OCI-LY1 (cell line): ENCODE data around the gene CGAS.

Experiments
- H2AFZ ChIP-seq: fragments of 200-600 bp; sonication (generic), shearing (Covaris generic); 2 replicates; pipeline ENCODE4 v1.6.0; 2014; ENCODE audit warnings: antibody characterized with exemption, mild to moderate bottlenecking, low read length
- H3F3A ChIP-seq: fragments of 200-600 bp; sonication (generic), shearing (Covaris generic); 2 replicates; pipeline ENCODE4 v1.6.0; 2014; ENCODE audit warnings: mild to moderate bottlenecking, antibody characterized with exemption, low read length, moderate library complexity; ENCODE audit not compliant: insufficient read depth
- H3K27ac ChIP-seq: fragments of 200-600 bp; sonication (generic); 2 replicates; pipeline ENCODE4 v1.5.1; 2014; ENCODE audit warnings: low read length, mixed run types, mild to moderate bottlenecking, low read depth; ENCODE audit not compliant: poor library complexity, severe bottlenecking
- H3K27me3 ChIP-seq: fragments of 200-600 bp; sonication (generic); 2 replicates; pipeline ENCODE4 v1.6.0; 2014; ENCODE audit warnings: antibody characterized with exemption, mild to moderate bottlenecking, low read length, moderate library complexity; ENCODE audit not compliant: insufficient read depth
- H3K36me3 ChIP-seq: fragments of 200-600 bp; sonication (generic); 2 replicates; pipeline ENCODE4 v1.6.1; 2014; ENCODE audit warnings: mild to moderate bottlenecking, antibody characterized with exemption, low read length, moderate library complexity, mixed read lengths; ENCODE audit not compliant: insufficient read depth
- H3K4me1 ChIP-seq: fragments of 200-600 bp; sonication (generic); 2 replicates; pipeline ENCODE4 v1.5.1; 2014; ENCODE audit warnings: mild to moderate bottlenecking, low read length, moderate library complexity; ENCODE audit not compliant: insufficient read depth, severe bottlenecking
- H3K4me2 ChIP-seq: fragments of 200-600 bp; sonication (generic), shearing (Covaris generic); 2 replicates; pipeline ENCODE4 v1.6.1; 2014; ENCODE audit warnings: low read length
- H3K4me3 ChIP-seq: fragments of 200-600 bp; sonication (generic); 2 replicates; pipeline ENCODE4 v1.5.1; 2014; ENCODE audit warnings: low read length, low read depth, mild to moderate bottlenecking, mixed read lengths; ENCODE audit not compliant: poor library complexity, severe bottlenecking
- H3K79me2 ChIP-seq: fragments of 200-600 bp; shearing (Covaris generic); 2 replicates; pipeline ENCODE4 v1.6.1; 2016; ENCODE audit warnings: mixed run types, low read length, mixed read lengths; ENCODE audit not compliant: insufficient read depth
- H3K9ac ChIP-seq: fragments of 200-600 bp; sonication (generic), shearing (Covaris generic); 2 replicates; pipeline ENCODE4 v1.6.1; 2014; ENCODE audit warnings: mild to moderate bottlenecking, low read length, mixed read lengths
- H3K9me2 ChIP-seq: fragments of 200-600 bp; sonication (generic), shearing (Covaris generic); 2 replicates; pipeline ENCODE4 v1.6.1; 2014; ENCODE audit warnings: low read depth, mild to moderate bottlenecking, low read length, mixed read lengths
- H3K9me3 ChIP-seq: fragments of 200-600 bp; shearing (Covaris generic); 2 replicates; pipeline ENCODE4 v1.6.1; 2014; ENCODE audit warnings: low read length, mixed read lengths
- H4K20me1 ChIP-seq: fragments of 200-600 bp; sonication (generic), shearing (Covaris generic); 2 replicates; pipeline ENCODE4 v1.6.0; 2016; ENCODE audit warnings: mild to moderate bottlenecking, low read length; ENCODE audit not compliant: insufficient read depth
- CTCF ChIP-seq: fragments of 200-600 bp; sonication (generic), shearing (Covaris generic); IDR thresholded peaks from 2 replicates; pipeline ENCODE4 v1.5.1; 2017; ENCODE audit warnings: mild to moderate bottlenecking, antibody characterized with exemption, low read length, moderate library complexity, mixed read lengths
- EZH2 ChIP-seq: fragments of 200-600 bp; sonication (generic), shearing (Covaris generic); IDR thresholded peaks from 2 replicates; pipeline ENCODE4 v1.8.0; 2017; ENCODE audit warnings: borderline replicate concordance, mixed run types, mild to moderate bottlenecking, antibody characterized with exemption, low read length, moderate library complexity, mixed read lengths

The CGAS gene

GRCh38 chr6:73391675-73392074, 60.4 kb downstream of the CGAS start:
- H3F3A ChIP-seq = no peaks in the 10 kb centered on the region
- H3K27ac ChIP-seq = no peak overlapping the region
- peaks cover 11% of the 10 kb centered on the region for H3K4me1 ChIP-seq
- no peak for TF ChIP-seq EZH2
- no peak for TF ChIP-seq CTCF
- H3K9me3 ChIP-seq = no peaks in the 10 kb centered on the region
- H3K4me2 ChIP-seq = no peak overlapping the region
- no peaks in the 10 kb centered on the region for H4K20me1 ChIP-seq
- no peak overlapping the region for H2AFZ ChIP-seq
- H3K36me3 ChIP-seq = no peaks in the 10 kb centered on the region
- no peaks in the 10 kb centered on the region for H3K9me2 ChIP-seq
- no peaks in the 10 kb centered on the region for H3K79me2 ChIP-seq
- H3K27me3 ChIP-seq = no peaks in the 10 kb centered on the region
- no peak overlapping the region for H3K4me3 ChIP-seq
- H3K9ac ChIP-seq = no peak overlapping the region

DNA sequence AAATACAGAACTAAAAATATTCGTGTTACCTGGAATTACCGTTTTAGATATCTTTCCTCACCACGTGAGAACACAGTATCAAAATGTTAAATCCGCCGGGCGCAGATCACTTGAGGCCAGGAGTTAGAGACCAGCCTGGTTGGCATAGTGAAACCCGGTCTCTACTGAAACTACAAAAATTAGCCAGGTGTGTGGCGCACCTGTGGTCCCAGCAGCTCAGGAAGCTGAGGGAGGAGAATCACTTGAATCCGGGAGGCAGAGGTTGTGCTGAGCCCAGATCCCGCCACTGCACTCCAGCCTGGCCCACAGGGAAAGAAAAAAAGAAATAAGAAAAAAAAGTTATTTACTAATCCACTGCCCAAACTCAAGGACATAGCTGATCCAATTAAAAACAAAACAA, 62.2 kb downstream of the CGAS start:
- no peak overlapping the region for H3K4me3 ChIP-seq
- H3K4me2 ChIP-seq = no peak overlapping the region
- no peak overlapping the region for H3K27ac ChIP-seq
- H3K27me3 ChIP-seq = no peaks in the 10 kb centered on the region
- no peaks in the 10 kb centered on the region for H3K36me3 ChIP-seq
- H3K9me3 ChIP-seq = no peaks in the 10 kb centered on the region
- no peaks in the 10 kb centered on the region for H3F3A ChIP-seq
- no peak overlapping the region for H3K9ac ChIP-seq
- peaks cover 11% of the 10 kb centered on the region for H3K4me1 ChIP-seq
- H3K9me2 ChIP-seq = no peaks in the 10 kb centered on the region
- H4K20me1 ChIP-seq = no peaks in the 10 kb centered on the region
- TF ChIP-seq CTCF = no peak
- TF ChIP-seq EZH2 = no peak
- no peak overlapping the region for H2AFZ ChIP-seq
- no peaks in the 10 kb centered on the region for H3K79me2 ChIP-seq

DNA sequence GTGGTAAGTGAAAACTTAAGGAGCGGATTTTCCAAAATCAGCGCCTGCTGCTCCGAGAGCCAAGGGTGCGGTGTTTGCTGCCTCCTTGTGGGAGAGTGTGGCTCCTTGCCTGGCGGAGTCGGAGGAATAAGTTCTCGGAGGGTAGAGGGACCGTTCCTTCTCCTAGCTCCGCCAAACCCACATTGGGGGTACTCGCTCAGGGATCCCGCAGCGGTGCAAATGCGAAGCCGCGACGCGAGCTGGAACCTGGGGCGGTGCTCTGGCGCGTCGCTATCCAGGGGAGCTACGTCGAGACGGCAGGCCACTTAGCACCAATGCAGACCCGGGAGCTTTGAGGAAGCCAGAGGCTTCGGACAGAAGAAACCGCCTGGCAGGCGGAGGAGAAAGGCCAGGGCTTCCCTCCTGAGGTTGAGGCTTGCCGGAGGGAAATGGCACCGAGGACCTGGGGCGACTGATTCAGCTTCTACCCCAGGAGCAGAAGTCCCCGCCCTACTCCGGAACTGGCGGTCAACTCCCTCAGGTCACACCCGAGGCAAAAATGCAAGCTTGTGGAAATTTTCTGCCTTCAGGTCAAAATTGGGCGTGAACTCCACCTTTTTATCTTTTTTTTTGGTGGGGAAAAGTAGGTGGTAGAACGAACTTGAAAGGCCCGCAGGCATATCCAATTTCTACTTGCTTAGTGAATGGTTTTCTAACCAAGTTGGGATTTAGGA, 63.1 kb downstream of the CGAS start:
- Histone ChIP-seq H4K20me1 (no peaks in the 10 kb centered on the region), H3K4me1 (peaks cover 11% of the 10 kb centered on the region), H3K27me3 (no peaks in the 10 kb centered on the region), H3K9ac (peak overlapping the region; percentile 48; the same call in 1 of the 2 replicates), H3K9me3 (no peaks in the 10 kb centered on the region), H3K79me2 (no peaks in the 10 kb centered on the region), H3K4me2 (peak overlapping the region; percentile 81), H3K27ac (no peak overlapping the region), H2AFZ (peak overlapping the region; percentile 75; the same call in 1 of the 2 replicates), H3K36me3 (no peaks in the 10 kb centered on the region), H3K4me3 (peak overlapping the region; percentile 59), H3K9me2 (no peaks in the 10 kb centered on the region), H3F3A (no peaks in the 10 kb centered on the region)
- peak; percentile 53; the same call in 1 of the 2 replicates for TF ChIP-seq CTCF
- no peak for TF ChIP-seq EZH2
